Breast epithelium (tissue), 4 donors: ENCODE data around the gene CDK12. TPM values are rescaled to one million over a fixed set of nuclear protein-coding genes. Genes with fewer than 3 reads are reported as not detected.

Experiments
- DNase-seq, 2 donors: peaks; one replicate each; pipeline ENCODE4 v3.0.0-alpha.2; 2019; ENCODE audit warnings: low spot score in 2 of 2
- H3K27ac ChIP-seq, 2 donors: fragments of 200-600 bp; sonication (generic) in 1 of 2; one replicate each; pipeline ENCODE4 v1.5.1; 2016 to 2019; ENCODE audit warnings: mild to moderate bottlenecking in 1 of 2
- H3K27me3 ChIP-seq, 2 donors: fragments of 200-600 bp; sonication (generic) in 1 of 2; one replicate each; pipeline versions ENCODE4 v1.5.1 to v1.6.0; 2017 to 2019; ENCODE audit warnings: control low read depth in 1 of 2, mild to moderate bottlenecking in 1 of 2
- H3K36me3 ChIP-seq: fragments of 200-600 bp; one replicate; pipeline ENCODE4 v1.5.1; 2019
- H3K4me1 ChIP-seq, 2 donors: fragments of 200-600 bp; sonication (generic); one replicate each; pipeline ENCODE4 v1.5.1; 2016 to 2019; ENCODE audit warnings: control low read depth in 1 of 2
- H3K4me3 ChIP-seq, 3 donors: fragments of 200-600 bp; sonication (generic); 1 replicate in 2 of 3; 2 replicates in 1 of 3; pipeline ENCODE4 v1.5.1; 2016 to 2019; ENCODE audit warnings: mild to moderate bottlenecking in 3 of 3, moderate library complexity in 2 of 3
- H3K9me3 ChIP-seq, 2 donors: fragments of 200-600 bp; sonication (generic) in 1 of 2; one replicate each; pipeline ENCODE4 v1.5.1; 2016 to 2019; ENCODE audit warnings: control low read depth in 1 of 2
- POLR2A ChIP-seq: fragments of 450-650 bp; IDR thresholded peaks from one replicate; pipeline ENCODE4 v1.6.1; 2016; ENCODE audit warnings: antibody characterized with exemption, mild to moderate bottlenecking, moderate library complexity
- POLR2AphosphoS5 ChIP-seq, 3 donors: sonication (generic); formaldehyde crosslinking; IDR thresholded peaks; one replicate each; pipeline ENCODE4 v1.6.1; 2017; ENCODE audit warnings: antibody characterized with exemption in 3 of 3
- intact Hi-C: fragments of 100-400 bp; cut with DNase I; formaldehyde crosslinking; loops from one replicate; pipeline ENCODE4 v1.15.1; 2023; ENCODE audit warnings: low total_unique reads
- total RNA-seq, 3 donors: library from RNA; depleted of rRNA; stranded (reverse); fragments of >200 nt; gene quantifications; one replicate each; pipeline ENCODE4 v1.1.0, GENCODE V29; 2016
- TF ChIP-seq, protein P1 (sequence below), 3 donors: fragments of 450-650 bp; IDR thresholded peaks; one replicate each; pipeline ENCODE4 v1.5.1; 2016 to 2017; ENCODE audit warnings: antibody characterized with exemption in 3 of 3, mild to moderate bottlenecking in 3 of 3, moderate library complexity in 3 of 3

CDK12 gene
- total RNA-seq, 3 donors from 2014 or later = 38.6 to 58.2 (median 41.3) TPM

DNA sequence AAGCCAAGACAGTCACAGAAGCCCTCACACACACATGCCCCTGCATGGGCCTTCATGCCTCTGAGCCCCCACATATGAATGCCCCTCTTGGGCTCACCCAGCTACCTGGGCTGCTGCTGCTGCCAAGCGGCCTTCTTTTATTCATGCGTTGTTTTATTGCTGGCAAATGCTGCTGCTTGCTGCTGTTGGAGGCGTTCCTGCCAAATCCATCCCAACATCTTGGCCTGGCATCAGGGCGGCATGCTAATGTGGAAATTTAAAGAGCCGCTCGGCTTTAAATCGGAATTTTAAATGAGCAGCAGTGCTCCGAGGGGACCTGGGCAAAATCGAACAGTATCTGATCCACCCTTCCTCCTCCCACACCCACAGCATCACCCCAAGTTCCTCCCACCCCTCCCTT, 107.4 kb downstream of the CDK12 start:
- no peaks in the 10 kb centered on the region for H3K36me3 ChIP-seq
- DNase-seq = no peak
- no peaks in the 10 kb centered on the region for H3K9me3 ChIP-seq
- TF ChIP-seq, protein P1, sequence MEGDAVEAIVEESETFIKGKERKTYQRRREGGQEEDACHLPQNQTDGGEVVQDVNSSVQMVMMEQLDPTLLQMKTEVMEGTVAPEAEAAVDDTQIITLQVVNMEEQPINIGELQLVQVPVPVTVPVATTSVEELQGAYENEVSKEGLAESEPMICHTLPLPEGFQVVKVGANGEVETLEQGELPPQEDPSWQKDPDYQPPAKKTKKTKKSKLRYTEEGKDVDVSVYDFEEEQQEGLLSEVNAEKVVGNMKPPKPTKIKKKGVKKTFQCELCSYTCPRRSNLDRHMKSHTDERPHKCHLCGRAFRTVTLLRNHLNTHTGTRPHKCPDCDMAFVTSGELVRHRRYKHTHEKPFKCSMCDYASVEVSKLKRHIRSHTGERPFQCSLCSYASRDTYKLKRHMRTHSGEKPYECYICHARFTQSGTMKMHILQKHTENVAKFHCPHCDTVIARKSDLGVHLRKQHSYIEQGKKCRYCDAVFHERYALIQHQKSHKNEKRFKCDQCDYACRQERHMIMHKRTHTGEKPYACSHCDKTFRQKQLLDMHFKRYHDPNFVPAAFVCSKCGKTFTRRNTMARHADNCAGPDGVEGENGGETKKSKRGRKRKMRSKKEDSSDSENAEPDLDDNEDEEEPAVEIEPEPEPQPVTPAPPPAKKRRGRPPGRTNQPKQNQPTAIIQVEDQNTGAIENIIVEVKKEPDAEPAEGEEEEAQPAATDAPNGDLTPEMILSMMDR (IDR thresholded peaks at IDR 0.05) = no peak
- TF ChIP-seq POLR2A (no peak), POLR2AphosphoS5 (IDR thresholded peaks at IDR 0.05) (no peak)
- H3K4me1 ChIP-seq = no peaks in the 10 kb centered on the region
- H3K27me3 ChIP-seq = no peaks in the 10 kb centered on the region
- intact Hi-C loops = no loop called here
- H3K4me3 ChIP-seq = no peak overlapping the region
- H3K27ac ChIP-seq = no peak overlapping the region

DNA sequence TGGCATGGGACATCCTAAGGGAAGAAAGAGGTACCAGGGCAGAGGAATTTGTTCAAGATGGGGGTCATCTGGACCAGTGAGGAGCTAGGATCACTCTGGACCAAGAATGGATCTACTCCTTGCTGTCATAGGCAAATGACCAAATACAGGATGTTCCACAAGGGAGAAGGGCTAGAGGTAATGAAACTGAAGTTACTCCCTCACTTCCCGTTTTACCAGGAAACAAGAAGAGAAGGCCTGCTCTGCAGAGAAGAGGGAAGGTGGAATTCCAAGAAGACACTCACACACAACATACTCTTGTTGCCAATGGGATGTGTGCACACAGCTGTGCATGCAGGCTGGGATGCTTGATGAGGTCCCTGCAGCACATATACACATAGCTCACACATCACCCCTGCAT, 107.8 kb downstream of the CDK12 start:
- Histone ChIP-seq H3K4me3 (no peak overlapping the region), H3K36me3 (no peaks in the 10 kb centered on the region), H3K27ac (no peak overlapping the region), H3K9me3 (no peaks in the 10 kb centered on the region), H3K4me1 (no peaks in the 10 kb centered on the region), H3K27me3 (no peaks in the 10 kb centered on the region)
- no peak for TF ChIP-seq POLR2AphosphoS5 (IDR thresholded peaks at IDR 0.05)
- TF ChIP-seq, protein P1 (IDR thresholded peaks at IDR 0.05) = no peak
- no peak for TF ChIP-seq POLR2A
- intact Hi-C loops = no loop called here
- DNase-seq = no peak

GRCh38 chr17:39572121-39572520, 110.8 kb downstream of the CDK12 start:
- Histone ChIP-seq H3K4me3 (no peak overlapping the region), H3K4me1 (no peaks in the 10 kb centered on the region), H3K27ac (no peak overlapping the region), H3K9me3 (no peaks in the 10 kb centered on the region), H3K36me3 (no peaks in the 10 kb centered on the region), H3K27me3 (no peaks in the 10 kb centered on the region)
- intact Hi-C loops = no loop called here
- DNase-seq = no peak
- TF ChIP-seq, protein P1 (IDR thresholded peaks at IDR 0.05) = no peak
- TF ChIP-seq POLR2A = no peak
- no peak for TF ChIP-seq POLR2AphosphoS5 (IDR thresholded peaks at IDR 0.05)

DNA sequence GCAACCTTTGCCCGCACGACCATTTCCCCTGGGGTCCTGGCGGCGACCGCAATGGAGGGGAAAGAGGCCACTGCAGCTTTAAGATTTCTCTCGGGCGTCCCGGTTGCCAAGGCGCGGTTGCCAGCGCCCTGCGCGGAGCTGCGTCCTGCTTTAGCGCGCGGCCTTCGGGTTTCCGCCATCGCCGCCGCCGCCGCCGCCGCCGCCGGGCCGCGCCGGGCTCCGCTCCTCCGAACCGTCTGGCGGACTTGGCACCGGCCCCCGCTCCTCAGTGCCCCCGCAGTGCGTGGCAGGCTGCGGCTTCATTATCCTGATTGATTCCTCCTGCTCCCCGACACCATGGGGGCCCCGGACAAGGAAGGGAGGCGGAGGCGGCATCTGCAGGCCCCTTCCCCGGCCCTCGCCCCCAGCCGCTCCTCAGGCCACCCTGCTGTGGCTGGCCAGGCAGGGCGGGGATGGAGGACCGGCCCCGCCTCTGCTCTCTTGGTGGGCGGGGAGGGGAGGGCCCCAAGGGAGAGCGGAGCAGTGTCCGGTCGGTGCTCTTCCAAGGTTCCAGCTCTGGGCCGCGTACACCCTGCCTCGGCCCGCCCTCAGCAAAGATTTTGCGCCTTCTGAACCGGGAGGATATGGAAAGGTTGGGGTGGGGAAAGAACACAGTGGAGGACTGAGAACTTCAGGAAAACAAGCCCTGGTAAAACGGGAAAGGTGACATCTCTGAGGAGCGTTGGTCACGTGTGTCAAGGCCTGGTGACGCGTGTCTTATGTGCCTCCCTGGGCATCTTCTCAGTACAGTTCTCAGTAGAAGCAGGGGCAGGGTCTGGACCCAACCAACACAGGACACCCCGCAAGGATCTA, 112.4 kb downstream of the CDK12 start:
- H3K9me3 ChIP-seq = no peaks in the 10 kb centered on the region
- H3K27me3 ChIP-seq = no peaks in the 10 kb centered on the region
- H3K4me3 ChIP-seq = peak overlapping the region; percentile 64 to 70 (median 66)
- peak; percentile 53 to 66 for DNase-seq
- H3K36me3 ChIP-seq = no peaks in the 10 kb centered on the region
- TF ChIP-seq POLR2AphosphoS5 (IDR thresholded peaks at IDR 0.05) = peak in 1 of 3 donors; percentile 30
- TF ChIP-seq, protein P1 (IDR thresholded peaks at IDR 0.05) = no peak
- H3K4me1 ChIP-seq = no peaks in the 10 kb centered on the region
- peak overlapping the region; percentile 86 to 93 for H3K27ac ChIP-seq
- intact Hi-C loops = no loop called here

DNA sequence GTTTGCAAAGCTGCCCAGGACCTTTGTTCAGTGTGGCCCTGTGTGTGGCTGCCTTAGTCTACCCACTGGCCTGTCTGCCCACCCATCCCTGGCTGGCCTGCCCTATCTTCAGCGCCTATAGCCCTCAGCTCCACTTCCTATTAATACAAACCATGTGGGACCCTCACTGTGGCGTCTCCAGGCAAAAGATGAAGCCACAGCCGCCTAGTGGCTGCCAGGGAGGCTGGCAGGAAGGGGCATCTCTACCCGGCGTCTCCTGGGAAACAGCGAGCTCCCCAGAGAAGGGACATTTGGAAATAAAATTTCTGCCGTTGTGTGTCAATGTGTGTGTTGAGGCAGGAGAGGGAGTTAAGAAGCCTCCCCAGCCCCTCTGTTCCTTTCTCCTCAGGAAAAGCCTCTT, 114.9 kb downstream of the CDK12 start:
- H3K27ac ChIP-seq = no peak overlapping the region
- intact Hi-C loops = loop anchor here (5.0 kb wide), 1 partner anchor 271 kb away; no protein-coding TSS in a partner anchor
- H3K4me1 ChIP-seq = no peaks in the 10 kb centered on the region
- H3K27me3 ChIP-seq = no peaks in the 10 kb centered on the region
- H3K9me3 ChIP-seq = no peaks in the 10 kb centered on the region
- no peak for DNase-seq
- H3K36me3 ChIP-seq = no peaks in the 10 kb centered on the region
- TF ChIP-seq, protein P1 (IDR thresholded peaks at IDR 0.05) = no peak
- TF ChIP-seq POLR2A (no peak), POLR2AphosphoS5 (IDR thresholded peaks at IDR 0.05) (no peak)
- H3K4me3 ChIP-seq = no peak overlapping the region
